A549 (cell line): ENCODE measurements around the gene BMERB1. TPM values are rescaled to one million over a fixed set of nuclear protein-coding genes. Genes with fewer than 3 reads are reported as not detected.

Experiments
- ATAC-seq, 2 experiments: fragments of 200-7000 bp in 1 of 2; fragments of >200 bp in 1 of 2; cut with Nextera tagmentation in 1 of 2; cut with Tn5 transposase in 1 of 2; 3 replicates each; pipeline versions ENCODE4 v1.8.0 to v1.9.1; 2018 to 2020; ENCODE audit warnings: mild to moderate bottlenecking in 1 of 2, moderate library complexity in 1 of 2
- CTCF ChIA-PET: fragments of 300-600 bp; sonication (Branson Sonifier 250); formaldehyde crosslinking; extraction: SDS; loops from one replicate; lab custom pipeline; 2021; ENCODE audit warnings: antibody characterized with exemption, inconsistent platforms; lab: Yijun Ruan, JAX
- POLR2A ChIA-PET: fragments of 350-600 bp; formaldehyde crosslinking; extraction: SDS; loops from one replicate; lab custom pipeline; 2021; ENCODE audit warnings: antibody characterized with exemption, inconsistent platforms; lab: Yijun Ruan, JAX
- DNase-seq, 2 experiments: peaks; one replicate each; pipeline versions ENCODE4 v3.0.0 to v3.0.0-alpha.2; 2011 to 2016; ENCODE audit warnings: low read depth in 1 of 2, low spot score in 1 of 2
- FAIRE-seq: peaks from 2 replicates; lab custom pipeline; 2011; peaks lifted over from hg19 to GRCh38; lab: Jason Lieb, UNC
- H3K27ac ChIP-seq, 2 experiments: fragments of >200 bp; sonication (Bioruptor Twin); formaldehyde crosslinking; 3 replicates each; pipeline ENCODE4 v1.5.1; 2016 to 2017
- H3K4me1 ChIP-seq: fragments of >200 bp; sonication (Bioruptor Twin); formaldehyde crosslinking; 3 replicates; pipeline ENCODE4 v1.6.1; 2016
- H3K4me2 ChIP-seq: fragments of >200 bp; sonication (Bioruptor Twin); formaldehyde crosslinking; 3 replicates; pipeline ENCODE4 v1.6.1; 2016
- H3K4me3 ChIP-seq: fragments of >200 bp; sonication (Bioruptor Twin); formaldehyde crosslinking; 3 replicates; pipeline ENCODE4 v1.5.1; 2016
- H3K9me3 ChIP-seq: fragments of >200 bp; sonication (Bioruptor Twin); formaldehyde crosslinking; 3 replicates; pipeline ENCODE4 v1.6.1; 2016
- CBX8 ChIP-seq: fragments of 200-600 bp; sonication (generic); IDR thresholded peaks from 2 replicates; pipeline ENCODE4 v1.6.1; 2016
- CEBPB ChIP-seq, 2 experiments: fragments of >200 bp in 1 of 2; sonication (Bioruptor Twin) in 1 of 2; formaldehyde crosslinking in 1 of 2; IDR thresholded peaks; 2 replicates each; pipeline ENCODE4 v1.6.1; 2012 to 2016
- CHD2 ChIP-seq: fragments of 150-350 bp; IDR thresholded peaks from 2 replicates; pipeline ENCODE4 v1.6.1; 2014; ENCODE audit warnings: low read length; ENCODE audit not compliant: partially characterized antibody
- EP300 ChIP-seq, 2 experiments: fragments of >200 bp; sonication (Bioruptor Twin); formaldehyde crosslinking; IDR thresholded peaks; 2 replicates in 1 of 2; 3 replicates in 1 of 2; pipeline ENCODE4 v1.6.1; 2016 to 2017
- FOSB ChIP-seq: fragments of 250-450 bp; sonication (Bioruptor Pico); IDR thresholded peaks from 2 replicates; pipeline ENCODE4 v1.5.0; 2020; ENCODE audit warnings: mild to moderate bottlenecking, moderate library complexity
- FOSL2 ChIP-seq, 2 experiments: fragments of 450-650 bp in 1 of 2; fragments of >200 bp in 1 of 2; sonication (Bioruptor Twin) in 1 of 2; formaldehyde crosslinking; IDR thresholded peaks; 2 replicates each; pipeline versions ENCODE4 v1.5.0 to v1.6.1; 2016 to 2020; ENCODE audit warnings: mild to moderate bottlenecking in 1 of 2, moderate library complexity in 1 of 2
- GATA3 ChIP-seq: IDR thresholded peaks from 2 replicates; pipeline ENCODE4 v1.6.1; 2012; ENCODE audit warnings: borderline replicate concordance
- HEYL ChIP-seq: fragments of 250-450 bp; sonication (Bioruptor Pico); IDR thresholded peaks from 2 replicates; pipeline ENCODE4 v1.8.0; 2021; ENCODE audit warnings: mild to moderate bottlenecking, moderate library complexity
- HOXA7 ChIP-seq: fragments of 250-450 bp; sonication (Bioruptor Pico); IDR thresholded peaks from 2 replicates; pipeline ENCODE4 v1.5.0; 2020; ENCODE audit warnings: mild to moderate bottlenecking, moderate library complexity
- HOXB13 ChIP-seq: fragments of 250-450 bp; sonication (Bioruptor Pico); IDR thresholded peaks from 2 replicates; pipeline ENCODE4 v1.5.0; 2020; ENCODE audit warnings: low read depth, mild to moderate bottlenecking, moderate library complexity
- JUN ChIP-seq, 2 experiments: fragments of >200 bp; sonication (Bioruptor Twin); formaldehyde crosslinking; IDR thresholded peaks; 2 replicates in 1 of 2; 3 replicates in 1 of 2; pipeline ENCODE4 v1.6.1; 2016 to 2017
- JUNB ChIP-seq: fragments of >200 bp; sonication (Bioruptor Twin); formaldehyde crosslinking; IDR thresholded peaks from 2 replicates; pipeline ENCODE4 v1.6.1; 2016
- MAZ ChIP-seq: fragments of 150-350 bp; IDR thresholded peaks from 2 replicates; pipeline ENCODE4 v1.6.1; 2014; ENCODE audit warnings: antibody characterized with exemption, low read depth, low read length, borderline replicate concordance
- MYC ChIP-seq: IDR thresholded peaks from 2 replicates; pipeline ENCODE4 v1.6.1; 2012; ENCODE audit warnings: mild to moderate bottlenecking, inconsistent platforms, low read length, improper control_type of control experiment, borderline replicate concordance
- PHF8 ChIP-seq: fragments of 200-600 bp; sonication (generic); IDR thresholded peaks from 2 replicates; pipeline ENCODE4 v1.6.1; 2016; ENCODE audit warnings: low read depth, mild to moderate bottlenecking, antibody characterized with exemption, moderate library complexity, borderline replicate concordance
- RAD21 ChIP-seq, 2 experiments: fragments of >200 bp in 1 of 2; sonication (Bioruptor Twin) in 1 of 2; formaldehyde crosslinking in 1 of 2; IDR thresholded peaks in 1 of 2; conservative IDR thresholded peaks in 1 of 2; 2 replicates in 1 of 2; 3 replicates in 1 of 2; pipeline ENCODE4 v1.6.1; 2012 to 2018; ENCODE audit warnings: inconsistent platforms in 1 of 2
- RARB ChIP-seq: fragments of 250-450 bp; sonication (Bioruptor Pico); IDR thresholded peaks from 2 replicates; pipeline ENCODE4 v1.8.0; 2021; ENCODE audit warnings: mild to moderate bottlenecking, moderate library complexity
- RCOR1 ChIP-seq: fragments of 150-350 bp; IDR thresholded peaks from 2 replicates; pipeline ENCODE4 v1.6.1; 2014; ENCODE audit warnings: antibody characterized with exemption, low read length, low read depth
- RFX5 ChIP-seq: fragments of 450-650 bp; IDR thresholded peaks from 2 replicates; pipeline ENCODE4 v1.7.1; 2014; ENCODE audit warnings: antibody characterized with exemption, mild to moderate bottlenecking, moderate library complexity
- RNF2 ChIP-seq: fragments of 200-600 bp; sonication (generic); IDR thresholded peaks from 2 replicates; pipeline ENCODE4 v1.6.1; 2016; ENCODE audit warnings: low read depth, mild to moderate bottlenecking, antibody characterized with exemption, moderate library complexity, borderline replicate concordance
- SMC3 ChIP-seq: fragments of >200 bp; sonication (Bioruptor Twin); formaldehyde crosslinking; IDR thresholded peaks from 3 replicates; pipeline ENCODE4 v1.6.1; 2018; ENCODE audit warnings: inconsistent platforms
- TFCP2L1 ChIP-seq: fragments of 250-450 bp; sonication (Bioruptor Pico); IDR thresholded peaks from 2 replicates; pipeline ENCODE4 v1.5.0; 2021; ENCODE audit warnings: mild to moderate bottlenecking
- ZC3H11A ChIP-seq: fragments of 450-650 bp; IDR thresholded peaks from 2 replicates; pipeline ENCODE4 v1.6.1; 2014; ENCODE audit warnings: antibody characterized with exemption, mild to moderate bottlenecking
- ZFP36 ChIP-seq: fragments of 450-650 bp; IDR thresholded peaks from 2 replicates; pipeline ENCODE4 v1.6.1; 2014; ENCODE audit warnings: borderline replicate concordance; ENCODE audit not compliant: partially characterized antibody
- ZSCAN20 ChIP-seq: fragments of 250-450 bp; sonication (Bioruptor Pico); IDR thresholded peaks from 2 replicates; pipeline ENCODE4 v1.8.0; 2022; ENCODE audit warnings: mild to moderate bottlenecking, moderate library complexity
- WGBS: methylation state at CpG from one replicate; pipeline ENCODE4 v1.1.6; 2017; ENCODE audit errors: missing lambda C conversion rate; 5-methylcytosine and 5-hydroxymethylcytosine counted together
- polyA plus RNA-seq, 4 experiments: library from polyadenylated mRNA; depleted of rRNA in 3 of 4; stranded (reverse); fragments of >200 nt; fragmentation: RNase III in 1 of 4; extraction: RNeasy Plus Mini Kit Qiagen cat#74134 plus additional on column Dnase treatment in 1 of 4; gene quantifications; 2 replicates in 3 of 4; 3 replicates in 1 of 4; pipeline ENCODE4 v1.2.3, GENCODE V29; 2011 to 2017
- TF ChIP-seq, protein P1 (sequence below): fragments of 250-450 bp; sonication (Bioruptor Pico); IDR thresholded peaks from 2 replicates; pipeline ENCODE4 v1.5.0; 2021; ENCODE audit warnings: mild to moderate bottlenecking, moderate library complexity, borderline replicate concordance
- TF ChIP-seq, protein P2 (sequence below): fragments of 450-650 bp; IDR thresholded peaks from 2 replicates; pipeline ENCODE4 v1.6.1; 2014; ENCODE audit warnings: antibody characterized with exemption
- TF ChIP-seq, protein P3 (sequence below): IDR thresholded peaks from 2 replicates; pipeline ENCODE4 v1.6.1; 2012; ENCODE audit warnings: low read depth, borderline replicate concordance
- TF ChIP-seq, protein P4 (sequence below): IDR thresholded peaks from 2 replicates; pipeline ENCODE4 v1.6.1; 2012
- TF ChIP-seq, protein P5 (sequence below): fragments of 250-450 bp; sonication (Bioruptor Pico); IDR thresholded peaks from 2 replicates; pipeline ENCODE4 v1.5.0; 2020; ENCODE audit warnings: low read depth, mild to moderate bottlenecking, moderate library complexity
- TF ChIP-seq, protein P6 (sequence below): IDR thresholded peaks from 2 replicates; pipeline ENCODE4 v1.6.1; 2012
- TF ChIP-seq, protein P7 (sequence below): fragments of >200 bp; sonication (Bioruptor Twin); formaldehyde crosslinking; IDR thresholded peaks from 3 replicates; pipeline ENCODE4 v1.5.1; 2016

The BMERB1 gene
- polyA plus RNA-seq, 2 of the 4 experiments (the other 2 are of a cell fraction) = 44.7 to 48.9 TPM

DNA sequence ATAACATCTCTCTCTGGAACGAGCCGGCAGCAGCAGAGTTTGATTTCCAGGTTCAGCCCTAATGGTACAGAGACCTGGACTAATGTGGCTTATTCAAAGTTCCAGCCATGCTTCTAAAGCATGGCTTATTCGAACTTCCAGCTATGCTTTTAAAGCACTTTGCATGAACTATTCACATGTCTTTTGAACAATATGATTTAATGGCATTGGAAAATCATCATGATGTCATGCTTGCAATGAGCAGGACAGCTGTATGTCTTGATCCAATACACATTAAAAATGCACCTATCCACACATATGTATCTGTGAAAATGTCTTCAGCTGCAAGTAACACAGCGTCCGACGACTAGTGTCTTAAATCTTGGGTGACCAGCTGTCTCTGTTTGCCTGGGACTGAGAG, 122.9 kb downstream of the BMERB1 start:
- no peak overlapping the region for H3K27ac ChIP-seq
- WGBS = 93% methylated on average over 6 of the region's 6 CpGs
- H3K4me2 ChIP-seq = no peak overlapping the region
- ChIA-PET POLR2A (no interaction called here), CTCF (no interaction called here)
- H3K9me3 ChIP-seq = no peaks in the 10 kb centered on the region
- H3K4me1 ChIP-seq = 0 out of 3 replicates have a peak, but pooled peaks cover 5% of the 10 kb centered on the region
- FAIRE-seq = no peak
- no peak for DNase-seq
- no peak overlapping the region for H3K4me3 ChIP-seq
- TF ChIP-seq RCOR1 (no peak), RNF2 (no peak), CHD2 (no peak), JUNB (no peak), SMC3 (no peak), MYC (no peak), TFCP2L1 (CRISPR knock-in tag) (no peak), HEYL (CRISPR knock-in tag) (no peak), ZC3H11A (no peak), FOSB (CRISPR knock-in tag) (no peak), RAD21 (conservative IDR thresholded peaks at IDR 0.05 in 1 of 2, IDR thresholded peaks at IDR 0.05 in 1 of 2) (no peak), FOSL2 (IDR thresholded peaks at IDR 0.05) (no peak), FOSL2 (CRISPR knock-in tag; IDR thresholded peaks at IDR 0.05) (no peak), JUN (IDR thresholded peaks at IDR 0.05) (no peak), RFX5 (no peak)
- TF ChIP-seq, protein P1, sequence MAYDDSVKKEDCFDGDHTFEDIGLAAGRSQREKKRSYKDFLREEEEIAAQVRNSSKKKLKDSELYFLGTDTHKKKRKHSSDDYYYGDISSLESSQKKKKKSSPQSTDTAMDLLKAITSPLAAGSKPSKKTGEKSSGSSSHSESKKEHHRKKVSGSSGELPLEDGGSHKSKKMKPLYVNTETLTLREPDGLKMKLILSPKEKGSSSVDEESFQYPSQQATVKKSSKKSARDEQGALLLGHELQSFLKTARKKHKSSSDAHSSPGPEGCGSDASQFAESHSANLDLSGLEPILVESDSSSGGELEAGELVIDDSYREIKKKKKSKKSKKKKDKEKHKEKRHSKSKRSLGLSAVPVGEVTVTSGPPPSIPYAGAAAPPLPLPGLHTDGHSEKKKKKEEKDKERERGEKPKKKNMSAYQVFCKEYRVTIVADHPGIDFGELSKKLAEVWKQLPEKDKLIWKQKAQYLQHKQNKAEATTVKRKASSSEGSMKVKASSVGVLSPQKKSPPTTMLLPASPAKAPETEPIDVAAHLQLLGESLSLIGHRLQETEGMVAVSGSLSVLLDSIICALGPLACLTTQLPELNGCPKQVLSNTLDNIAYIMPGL (CRISPR knock-in tag) = no peak
- TF ChIP-seq, protein P2, sequence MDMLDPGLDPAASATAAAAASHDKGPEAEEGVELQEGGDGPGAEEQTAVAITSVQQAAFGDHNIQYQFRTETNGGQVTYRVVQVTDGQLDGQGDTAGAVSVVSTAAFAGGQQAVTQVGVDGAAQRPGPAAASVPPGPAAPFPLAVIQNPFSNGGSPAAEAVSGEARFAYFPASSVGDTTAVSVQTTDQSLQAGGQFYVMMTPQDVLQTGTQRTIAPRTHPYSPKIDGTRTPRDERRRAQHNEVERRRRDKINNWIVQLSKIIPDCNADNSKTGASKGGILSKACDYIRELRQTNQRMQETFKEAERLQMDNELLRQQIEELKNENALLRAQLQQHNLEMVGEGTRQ = no peak
- TF ChIP-seq, protein P3, sequence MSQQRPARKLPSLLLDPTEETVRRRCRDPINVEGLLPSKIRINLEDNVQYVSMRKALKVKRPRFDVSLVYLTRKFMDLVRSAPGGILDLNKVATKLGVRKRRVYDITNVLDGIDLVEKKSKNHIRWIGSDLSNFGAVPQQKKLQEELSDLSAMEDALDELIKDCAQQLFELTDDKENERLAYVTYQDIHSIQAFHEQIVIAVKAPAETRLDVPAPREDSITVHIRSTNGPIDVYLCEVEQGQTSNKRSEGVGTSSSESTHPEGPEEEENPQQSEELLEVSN = no peak
- TF ChIP-seq, protein P4, sequence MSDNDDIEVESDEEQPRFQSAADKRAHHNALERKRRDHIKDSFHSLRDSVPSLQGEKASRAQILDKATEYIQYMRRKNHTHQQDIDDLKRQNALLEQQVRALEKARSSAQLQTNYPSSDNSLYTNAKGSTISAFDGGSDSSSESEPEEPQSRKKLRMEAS = no peak
- no peak for ATAC-seq

DNA sequence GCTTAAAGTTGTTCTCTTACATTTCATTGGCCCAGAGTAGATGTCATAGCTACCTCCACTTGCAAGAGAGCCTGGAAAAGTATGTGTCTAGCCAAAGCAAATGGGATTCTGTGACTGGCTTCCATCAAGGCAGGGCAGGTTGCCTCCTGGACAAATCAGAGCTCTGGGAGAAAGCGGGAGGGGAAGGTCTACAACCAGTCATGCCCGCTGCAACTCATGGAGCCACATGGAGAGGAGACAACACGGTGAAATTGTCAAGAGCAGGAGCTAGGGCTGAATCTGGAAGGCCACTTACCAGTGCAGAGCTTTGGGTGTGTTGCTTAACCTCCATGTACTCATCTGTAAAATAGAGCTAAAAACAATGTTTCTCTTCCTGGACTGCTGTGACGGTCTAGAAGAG, 124.8 kb downstream of the BMERB1 start:
- DNase-seq (no peak), FAIRE-seq (no peak), ATAC-seq (no peak)
- TF ChIP-seq CEBPB (IDR thresholded peaks at IDR 0.05) (no peak), GATA3 (no peak), HEYL (CRISPR knock-in tag) (no peak), EP300 (IDR thresholded peaks at IDR 0.05) (no peak), RARB (CRISPR knock-in tag) (no peak), ZFP36 (no peak), HOXA7 (CRISPR knock-in tag) (no peak), MAZ (no peak), PHF8 (no peak), HOXB13 (no peak), ZSCAN20 (no peak), CBX8 (no peak)
- TF ChIP-seq, protein P5, sequence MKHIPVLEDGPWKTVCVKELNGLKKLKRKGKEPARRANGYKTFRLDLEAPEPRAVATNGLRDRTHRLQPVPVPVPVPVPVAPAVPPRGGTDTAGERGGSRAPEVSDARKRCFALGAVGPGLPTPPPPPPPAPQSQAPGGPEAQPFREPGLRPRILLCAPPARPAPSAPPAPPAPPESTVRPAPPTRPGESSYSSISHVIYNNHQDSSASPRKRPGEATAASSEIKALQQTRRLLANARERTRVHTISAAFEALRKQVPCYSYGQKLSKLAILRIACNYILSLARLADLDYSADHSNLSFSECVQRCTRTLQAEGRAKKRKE (CRISPR knock-in tag) = no peak
- TF ChIP-seq, protein P6, sequence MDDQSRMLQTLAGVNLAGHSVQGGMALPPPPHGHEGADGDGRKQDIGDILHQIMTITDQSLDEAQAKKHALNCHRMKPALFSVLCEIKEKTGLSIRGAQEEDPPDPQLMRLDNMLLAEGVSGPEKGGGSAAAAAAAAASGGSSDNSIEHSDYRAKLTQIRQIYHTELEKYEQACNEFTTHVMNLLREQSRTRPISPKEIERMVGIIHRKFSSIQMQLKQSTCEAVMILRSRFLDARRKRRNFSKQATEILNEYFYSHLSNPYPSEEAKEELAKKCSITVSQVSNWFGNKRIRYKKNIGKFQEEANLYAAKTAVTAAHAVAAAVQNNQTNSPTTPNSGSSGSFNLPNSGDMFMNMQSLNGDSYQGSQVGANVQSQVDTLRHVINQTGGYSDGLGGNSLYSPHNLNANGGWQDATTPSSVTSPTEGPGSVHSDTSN = no peak
- TF ChIP-seq, protein P7, sequence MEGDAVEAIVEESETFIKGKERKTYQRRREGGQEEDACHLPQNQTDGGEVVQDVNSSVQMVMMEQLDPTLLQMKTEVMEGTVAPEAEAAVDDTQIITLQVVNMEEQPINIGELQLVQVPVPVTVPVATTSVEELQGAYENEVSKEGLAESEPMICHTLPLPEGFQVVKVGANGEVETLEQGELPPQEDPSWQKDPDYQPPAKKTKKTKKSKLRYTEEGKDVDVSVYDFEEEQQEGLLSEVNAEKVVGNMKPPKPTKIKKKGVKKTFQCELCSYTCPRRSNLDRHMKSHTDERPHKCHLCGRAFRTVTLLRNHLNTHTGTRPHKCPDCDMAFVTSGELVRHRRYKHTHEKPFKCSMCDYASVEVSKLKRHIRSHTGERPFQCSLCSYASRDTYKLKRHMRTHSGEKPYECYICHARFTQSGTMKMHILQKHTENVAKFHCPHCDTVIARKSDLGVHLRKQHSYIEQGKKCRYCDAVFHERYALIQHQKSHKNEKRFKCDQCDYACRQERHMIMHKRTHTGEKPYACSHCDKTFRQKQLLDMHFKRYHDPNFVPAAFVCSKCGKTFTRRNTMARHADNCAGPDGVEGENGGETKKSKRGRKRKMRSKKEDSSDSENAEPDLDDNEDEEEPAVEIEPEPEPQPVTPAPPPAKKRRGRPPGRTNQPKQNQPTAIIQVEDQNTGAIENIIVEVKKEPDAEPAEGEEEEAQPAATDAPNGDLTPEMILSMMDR = no peak
- Histone ChIP-seq H3K9me3 (no peaks in the 10 kb centered on the region), H3K4me1 (0 out of 3 replicates have a peak, but pooled peaks cover 7% of the 10 kb centered on the region), H3K4me2 (no peak overlapping the region), H3K27ac (no peak overlapping the region), H3K4me3 (no peak overlapping the region)
- WGBS = 94% methylated on average over 4 of the region's 4 CpGs
- ChIA-PET POLR2A (no interaction called here), CTCF (interaction anchor here (0.9 to 4.3 kb wide), 7 partner anchors 9 to 133 kb away, joined by 3 to 31 read pairs (median 4); no protein-coding TSS in a partner anchor)
